AG08395 (cell line): ENCODE results near the gene DSE.

Experiments used
- DNase-seq: peaks from one replicate; pipeline ENCODE4 v3.0.0; 2012; ENCODE audit warnings: mixed read lengths, low spot score

DSE gene

GRCh38 chr6:116447496-116448011 is 76.8 kb downstream of the DSE start:
- peak; percentile 88 for DNase-seq

- no peak for DNase-seq
These were observed 78.8 kb downstream of the DSE start for GRCh38 chr6:116449565-116449964.

- no peak for DNase-seq
These were observed 79.5 kb downstream of the DSE start for GRCh38 chr6:116450185-116450710.

- no peak for DNase-seq
These were observed 80.3 kb downstream of the DSE start for GRCh38 chr6:116450769-116451740.

GRCh38 chr6:116451916-116452315 is 81.2 kb downstream of the DSE start:
- DNase-seq, result no peak

- no peak for DNase-seq
These were observed 81.8 kb downstream of the DSE start for GRCh38 chr6:116452531-116452930.

GRCh38 chr6:116456106-116456505 is 85.4 kb downstream of the DSE start:
- DNase-seq, result no peak

- no peak for DNase-seq
These were observed 86.2 kb downstream of the DSE start for GRCh38 chr6:116456927-116457326.

- no peak for DNase-seq
These were observed 87.5 kb downstream of the DSE start for GRCh38 chr6:116458264-116458663.

GRCh38 chr6:116459927-116460326 is 89.2 kb downstream of the DSE start:
- no peak for DNase-seq

- DNase-seq, result no peak
These were observed 90.7 kb downstream of the DSE start, which contains the start of gene CALHM6 for GRCh38 chr6:116461331-116461931. Gene CALHM6 (plus strand): TSS chr6:116461375. CDS start chr6:116461930, 555 bp downstream.

- peak; percentile 44 for DNase-seq
These were observed 91.5 kb downstream of the DSE start for GRCh38 chr6:116461932-116462885.

- DNase-seq, result no peak
These were observed 92.6 kb downstream of the DSE start for GRCh38 chr6:116463301-116463700.

- no peak for DNase-seq
These were observed 94.5 kb downstream of the DSE start for GRCh38 chr6:116465246-116465645.

- no peak for DNase-seq
These were observed 96.3 kb downstream of the DSE start for GRCh38 chr6:116467096-116467495.

GRCh38 chr6:116467514-116467913 is 96.8 kb downstream of the DSE start:
- no peak for DNase-seq

- no peak for DNase-seq
These were observed 97.5 kb downstream of the DSE start for GRCh38 chr6:116468293-116468692.

GRCh38 chr6:116471531-116471930 is 100.8 kb downstream of the DSE start:
- no peak for DNase-seq

GRCh38 chr6:116472706-116473105 is 102.0 kb downstream of the DSE start:
- DNase-seq, result no peak

- no peak for DNase-seq
These were observed 104.4 kb downstream of the DSE start for GRCh38 chr6:116475141-116475540.

GRCh38 chr6:116476002-116476678 is 105.4 kb downstream of the DSE start:
- peak; percentile 22 for DNase-seq
